HG03139 (cell line): ENCODE measurements around the gene KCNE4.

Source experiments
- ATAC-seq: cut with Tn5 transposase; IDR thresholded peaks from one replicate; pipeline ENCODE4 v1.9.1; 2021; ENCODE audit not compliant: unreplicated experiment

KCNE4 gene, protein sequence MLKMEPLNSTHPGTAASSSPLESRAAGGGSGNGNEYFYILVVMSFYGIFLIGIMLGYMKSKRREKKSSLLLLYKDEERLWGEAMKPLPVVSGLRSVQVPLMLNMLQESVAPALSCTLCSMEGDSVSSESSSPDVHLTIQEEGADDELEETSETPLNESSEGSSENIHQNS

DNA sequence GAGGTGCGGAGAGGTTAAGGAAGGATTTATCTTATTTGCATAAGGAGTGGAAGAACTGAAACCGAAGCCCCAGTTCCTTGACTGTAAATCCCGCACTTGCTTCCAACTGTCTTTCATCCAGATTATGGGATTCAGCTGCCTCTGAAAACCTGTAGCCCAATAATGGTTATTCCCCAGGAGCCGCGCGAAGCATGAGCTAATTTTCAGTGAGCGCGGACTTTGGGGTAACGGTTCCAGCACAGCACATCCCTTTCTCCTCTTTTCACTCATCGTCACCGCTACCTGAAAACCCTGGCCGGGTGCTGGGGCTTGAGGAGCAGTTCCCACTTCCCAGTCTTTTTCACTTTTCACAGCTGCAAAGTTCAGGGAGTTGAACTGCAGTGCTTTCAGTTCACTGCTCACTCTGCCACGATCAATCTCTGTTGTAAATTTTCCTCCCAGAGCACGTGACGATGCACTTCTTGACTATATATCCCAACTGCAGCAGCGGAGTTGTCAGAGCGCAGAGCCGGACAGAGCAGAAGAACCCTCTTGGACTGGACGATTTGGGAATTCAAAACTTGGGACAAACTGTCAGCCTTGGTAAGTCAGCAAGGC lies at the start of gene KCNE4:
Gene KCNE4 (plus strand): TSS at position 498 of the 597 bp plus-strand sequence. CDS start 641 bp downstream, outside the sequence.
- no peak for ATAC-seq

DNA sequence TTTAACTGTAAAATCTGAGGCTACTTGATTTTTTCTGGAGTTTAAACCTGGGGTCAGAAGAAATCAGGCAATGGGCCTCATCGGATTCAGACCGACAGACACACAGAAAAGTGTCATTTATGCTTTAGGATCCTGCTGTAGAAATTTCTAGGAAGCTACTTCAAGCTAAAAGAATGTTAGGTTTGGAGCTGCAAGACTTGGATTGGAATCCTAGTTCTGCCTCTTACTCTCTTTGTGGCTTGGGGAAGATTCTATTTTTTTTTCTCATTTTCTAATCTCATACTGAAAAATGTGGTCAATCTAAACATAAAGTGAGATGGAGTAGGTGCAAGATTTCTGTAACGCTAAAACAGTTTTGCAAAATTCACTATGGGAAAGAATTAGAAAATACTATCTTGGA lies 48.8 kb upstream of the KCNE4 start:
- no peak for ATAC-seq

DNA sequence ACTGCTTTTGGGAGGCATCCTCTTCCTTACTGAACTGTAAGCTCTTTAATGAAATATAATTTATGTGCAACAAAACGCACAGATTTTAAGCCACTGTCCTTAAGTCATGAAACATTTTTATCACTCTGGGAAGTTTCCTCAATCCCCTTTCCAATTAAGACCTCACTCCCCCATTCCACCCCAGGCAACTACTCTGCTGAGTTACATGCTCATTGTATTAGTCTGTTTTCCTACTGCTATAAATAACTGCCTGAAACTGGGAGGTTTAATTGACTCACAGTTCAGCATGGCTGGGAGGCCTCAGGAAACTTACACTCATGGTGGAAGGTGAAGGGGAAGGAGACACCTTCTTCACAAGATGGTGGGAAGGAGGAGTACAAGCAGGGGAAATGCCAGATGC lies 46.5 kb upstream of the KCNE4 start:
- ATAC-seq = no peak

DNA sequence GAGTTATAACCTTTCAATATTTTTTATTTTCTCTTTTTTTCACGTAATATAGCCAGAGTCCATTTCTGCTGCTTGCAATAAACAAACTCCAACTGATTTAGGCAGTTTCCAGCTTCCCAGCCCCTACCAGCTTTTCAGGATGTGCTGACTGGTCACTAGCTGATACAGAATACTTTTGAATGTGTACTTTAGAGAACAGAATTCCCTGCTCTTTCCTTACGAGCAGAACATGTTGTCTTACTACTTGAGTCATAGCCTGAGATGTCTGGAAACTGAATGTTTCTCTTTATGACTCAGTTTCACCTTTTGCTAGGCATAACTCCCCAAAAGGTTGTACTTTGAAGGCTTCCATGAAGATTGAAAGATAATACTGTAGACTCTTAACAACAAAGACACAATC lies 44.5 kb upstream of the KCNE4 start:
- no peak for ATAC-seq

DNA sequence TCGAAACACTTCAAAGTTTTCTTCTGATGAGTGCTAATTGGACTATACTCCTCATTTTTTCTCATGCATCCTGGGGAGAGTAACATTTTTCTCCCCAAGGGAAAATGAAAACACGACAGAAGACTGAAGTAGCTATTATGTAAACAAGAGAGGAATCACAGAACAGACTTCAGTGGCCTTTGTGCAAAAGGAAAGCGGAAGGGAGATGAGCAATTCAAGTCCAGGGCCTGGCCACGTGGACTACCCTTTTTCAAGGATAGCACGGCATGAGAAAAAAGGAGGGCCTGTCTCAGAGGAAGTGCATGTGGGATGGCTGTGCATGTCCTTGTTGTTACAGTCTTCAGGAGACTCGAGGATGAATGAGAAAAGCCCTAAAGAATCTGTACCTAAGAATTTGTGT lies 43.8 kb upstream of the KCNE4 start:
- no peak for ATAC-seq

DNA sequence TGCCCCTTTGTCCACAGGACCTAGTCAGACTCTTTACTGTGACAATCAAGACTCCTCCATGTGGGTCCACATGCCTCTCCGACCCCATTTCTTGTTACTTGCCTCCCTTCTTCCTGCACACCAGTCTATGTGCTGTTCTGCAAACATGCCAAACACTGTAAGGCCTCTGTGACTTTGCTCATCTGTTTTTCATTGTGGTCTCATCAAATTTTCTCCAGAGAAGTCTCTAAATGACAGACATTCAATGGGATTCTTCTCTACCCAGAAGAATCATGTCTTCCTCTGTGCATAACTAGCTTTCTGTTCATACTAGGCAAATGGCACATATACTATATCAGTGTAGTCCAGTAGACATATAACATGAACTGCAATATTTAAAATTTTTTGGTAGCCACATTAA lies 43.0 kb upstream of the KCNE4 start:
- no peak for ATAC-seq

DNA sequence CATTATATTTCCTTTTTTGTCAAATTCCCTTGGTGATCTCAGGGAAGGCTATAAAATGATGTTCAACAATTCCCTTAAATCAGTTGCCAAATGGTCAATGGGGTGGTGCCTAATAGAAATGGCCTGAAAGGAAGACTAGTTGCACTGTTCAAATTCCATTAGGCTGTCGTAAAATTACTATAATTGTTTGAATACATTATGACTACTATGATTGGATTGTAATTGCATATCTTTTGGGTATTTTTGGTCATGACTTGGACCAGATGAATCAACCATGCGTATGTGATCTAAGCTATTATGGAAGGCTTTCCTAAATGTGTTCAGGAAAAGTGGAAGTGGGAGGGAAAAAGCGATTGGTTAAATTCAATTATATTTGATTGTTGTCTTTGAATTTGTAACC lies 41.3 kb upstream of the KCNE4 start:
- no peak for ATAC-seq

DNA sequence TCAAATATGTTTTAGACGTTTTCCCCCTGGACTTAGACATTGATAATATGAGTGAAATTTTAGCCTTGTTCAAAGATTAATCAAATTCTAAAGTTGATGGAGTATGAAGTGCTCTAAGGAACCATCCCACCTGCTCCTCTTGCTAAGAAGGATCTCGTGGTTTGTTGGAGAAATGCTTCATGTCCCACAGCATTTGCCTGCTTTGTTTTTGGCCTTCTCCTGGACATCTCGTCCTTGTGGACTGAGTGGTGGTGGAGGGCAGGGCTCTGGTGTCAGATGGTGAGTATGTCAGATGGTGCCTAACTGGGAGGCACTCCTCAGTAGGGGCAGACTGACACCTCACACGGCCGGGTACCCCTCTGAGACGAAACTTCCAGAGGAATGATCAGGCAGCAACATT lies 39.7 kb upstream of the KCNE4 start:
- no peak for ATAC-seq

DNA sequence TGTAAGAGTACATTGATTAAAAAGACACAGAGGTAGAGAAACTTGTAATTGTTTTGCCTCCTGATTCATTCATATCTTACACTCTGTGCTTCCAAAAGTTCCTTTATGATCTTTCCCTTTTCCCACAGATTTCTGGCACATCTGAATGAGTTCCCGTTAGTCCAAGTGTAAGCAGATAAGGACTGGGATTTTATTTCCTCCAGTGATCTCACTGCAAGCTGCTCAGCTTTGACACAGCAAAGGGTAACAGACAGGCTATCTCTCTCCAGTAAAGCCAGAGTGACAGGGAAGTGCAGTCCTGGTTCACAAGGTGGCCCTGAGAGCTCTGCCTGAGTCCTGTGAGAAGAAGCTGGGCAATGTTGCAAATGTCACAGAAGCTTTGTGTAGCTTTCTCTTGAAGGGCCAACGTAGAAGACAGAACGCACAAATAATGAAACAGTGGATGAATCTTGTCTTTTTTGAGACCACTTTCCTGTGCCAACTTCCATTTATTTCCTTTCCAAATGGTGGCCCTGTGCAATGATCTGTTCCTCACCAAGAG lies 32.5 kb upstream of the KCNE4 start:
- no peak for ATAC-seq

DNA sequence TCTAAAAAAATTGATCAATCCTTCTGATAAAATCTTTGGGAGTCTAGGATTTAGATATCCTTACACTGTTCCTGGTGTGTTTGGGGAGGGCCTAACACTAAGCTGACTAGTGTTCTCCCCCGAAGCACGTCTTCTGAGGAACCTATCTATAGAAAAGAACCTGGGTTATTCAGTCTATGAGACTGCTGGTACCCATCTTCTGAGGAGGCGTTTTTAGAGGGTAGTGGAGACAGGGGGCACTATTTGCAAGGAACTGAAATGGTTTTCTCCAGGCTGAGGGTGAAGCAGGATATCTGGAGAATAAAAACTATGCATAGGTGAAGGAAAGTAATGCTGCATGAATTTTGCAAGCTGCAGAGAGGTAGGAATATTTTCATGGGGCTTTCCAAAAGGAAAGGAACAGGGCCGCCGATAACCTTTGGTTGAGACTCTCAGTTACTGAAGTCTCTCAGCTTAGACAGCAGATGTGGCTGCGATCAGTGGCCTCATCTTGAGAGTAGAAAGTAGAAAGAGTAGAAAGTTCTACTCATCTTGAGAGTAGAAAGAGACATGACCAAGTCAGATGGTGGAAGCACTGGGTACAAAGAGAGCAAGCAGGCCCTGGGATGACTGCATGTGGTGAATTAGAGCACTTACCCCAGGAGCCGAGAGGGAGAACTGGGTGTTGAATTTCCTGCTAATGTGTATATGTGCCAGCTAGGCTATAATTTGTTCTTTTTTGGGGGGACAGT lies 31.8 kb upstream of the KCNE4 start:
- ATAC-seq = peak; percentile 86

DNA sequence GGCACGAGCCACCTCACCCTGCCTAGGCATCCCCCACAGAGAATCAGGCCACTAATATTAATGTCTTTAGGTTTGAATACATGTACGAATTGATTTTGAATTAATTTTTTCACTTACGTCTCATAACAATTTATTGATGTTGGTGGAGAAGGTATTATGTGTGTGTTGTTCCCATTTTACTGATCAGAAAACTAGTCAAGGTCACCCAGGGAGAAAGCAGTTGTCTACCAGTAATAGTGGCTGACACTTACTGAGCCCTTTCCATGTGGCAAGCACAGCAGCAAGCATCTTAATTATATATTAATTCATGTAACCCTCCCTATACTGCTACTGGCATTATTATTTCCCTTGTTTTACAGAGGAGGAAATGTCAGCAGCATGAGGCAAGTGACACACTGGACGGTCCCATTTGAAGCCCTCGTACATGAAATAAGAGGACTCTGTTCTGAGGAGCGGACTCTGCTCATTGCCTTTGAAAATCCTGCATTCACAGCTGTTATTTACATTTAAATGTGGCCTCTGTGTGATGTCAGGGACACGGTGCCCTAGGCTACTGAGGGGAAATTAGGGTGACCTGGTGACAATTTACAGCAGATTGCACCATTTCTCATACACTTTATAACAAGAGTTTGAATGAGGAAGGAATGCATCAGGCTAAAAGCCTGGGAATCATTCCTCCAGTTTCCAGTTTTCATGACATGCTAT lies 30.9 kb upstream of the KCNE4 start:
- no peak for ATAC-seq

DNA sequence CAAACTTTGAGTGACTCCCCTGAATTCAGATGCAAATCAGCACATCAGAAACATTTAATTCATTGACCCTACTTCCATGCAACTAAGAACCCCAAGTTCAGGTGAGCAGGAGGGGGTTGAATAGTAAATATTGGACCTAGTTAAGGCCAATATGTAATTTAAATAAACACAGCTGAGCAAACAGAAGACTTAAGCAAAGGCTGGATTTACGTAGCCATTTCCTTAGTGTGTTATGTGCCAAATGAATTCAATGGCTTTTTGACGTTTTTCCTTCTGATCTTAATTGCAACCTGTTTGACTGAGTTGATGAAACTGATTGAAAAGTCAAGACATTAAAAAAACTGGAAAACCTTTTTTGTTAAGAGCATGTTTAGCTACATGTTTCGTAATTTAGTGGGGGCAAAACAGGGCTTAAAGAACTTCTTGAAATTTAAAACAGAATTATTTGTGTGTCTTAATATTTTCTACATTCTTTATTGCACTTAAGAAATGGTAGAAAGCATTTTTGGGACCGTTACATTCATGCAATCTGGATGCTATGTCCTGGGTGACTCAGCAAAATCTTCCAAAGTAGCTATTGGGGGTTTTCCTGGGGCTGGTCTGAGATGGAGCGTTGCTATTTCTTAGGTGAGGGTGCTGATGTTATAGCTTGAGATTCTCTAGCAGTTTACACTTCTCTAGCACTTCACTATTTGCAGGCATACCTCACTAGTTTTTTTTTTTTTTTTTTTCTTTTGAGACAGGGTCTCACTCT lies 25.5 kb upstream of the KCNE4 start:
- ATAC-seq = no peak

DNA sequence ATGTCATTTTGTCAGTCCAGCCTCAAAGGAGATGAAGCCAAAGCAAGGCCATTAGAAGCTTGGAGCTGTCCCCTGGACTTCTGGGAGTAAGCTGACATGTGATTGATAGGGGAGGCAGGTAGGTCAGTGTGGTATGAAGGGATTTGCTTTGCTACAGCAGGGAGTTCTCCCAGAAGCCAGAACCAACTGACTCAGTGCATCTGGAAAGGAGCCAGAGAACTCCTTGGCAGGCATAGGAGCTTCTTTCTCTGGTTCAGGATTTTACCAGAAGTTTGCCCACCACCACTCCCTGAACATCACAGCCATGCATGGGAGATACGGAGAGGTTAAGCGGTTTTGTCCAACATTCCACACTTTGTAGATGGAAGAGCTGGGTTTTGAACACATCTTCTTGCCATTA lies 24.5 kb upstream of the KCNE4 start:
- ATAC-seq = no peak

DNA sequence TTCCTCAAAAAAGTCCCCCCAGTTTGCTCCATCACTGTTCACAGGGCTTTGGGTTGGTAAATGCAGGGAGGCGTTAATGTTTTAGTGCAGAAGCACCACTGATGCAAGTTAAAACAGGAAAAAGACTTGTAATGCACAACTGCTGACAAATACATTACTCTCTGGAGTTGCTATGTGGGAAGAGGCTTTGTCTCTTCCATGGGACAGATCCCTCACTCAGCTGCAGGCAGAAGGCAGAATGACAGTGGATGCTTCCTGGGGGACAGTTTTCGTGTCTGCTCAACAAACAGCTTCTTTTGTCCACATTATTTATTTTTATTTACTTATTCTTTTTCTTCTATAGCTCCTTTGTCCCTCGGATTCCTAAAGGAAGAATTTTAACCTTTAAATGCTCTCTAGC lies 22.7 kb upstream of the KCNE4 start:
- ATAC-seq = no peak

DNA sequence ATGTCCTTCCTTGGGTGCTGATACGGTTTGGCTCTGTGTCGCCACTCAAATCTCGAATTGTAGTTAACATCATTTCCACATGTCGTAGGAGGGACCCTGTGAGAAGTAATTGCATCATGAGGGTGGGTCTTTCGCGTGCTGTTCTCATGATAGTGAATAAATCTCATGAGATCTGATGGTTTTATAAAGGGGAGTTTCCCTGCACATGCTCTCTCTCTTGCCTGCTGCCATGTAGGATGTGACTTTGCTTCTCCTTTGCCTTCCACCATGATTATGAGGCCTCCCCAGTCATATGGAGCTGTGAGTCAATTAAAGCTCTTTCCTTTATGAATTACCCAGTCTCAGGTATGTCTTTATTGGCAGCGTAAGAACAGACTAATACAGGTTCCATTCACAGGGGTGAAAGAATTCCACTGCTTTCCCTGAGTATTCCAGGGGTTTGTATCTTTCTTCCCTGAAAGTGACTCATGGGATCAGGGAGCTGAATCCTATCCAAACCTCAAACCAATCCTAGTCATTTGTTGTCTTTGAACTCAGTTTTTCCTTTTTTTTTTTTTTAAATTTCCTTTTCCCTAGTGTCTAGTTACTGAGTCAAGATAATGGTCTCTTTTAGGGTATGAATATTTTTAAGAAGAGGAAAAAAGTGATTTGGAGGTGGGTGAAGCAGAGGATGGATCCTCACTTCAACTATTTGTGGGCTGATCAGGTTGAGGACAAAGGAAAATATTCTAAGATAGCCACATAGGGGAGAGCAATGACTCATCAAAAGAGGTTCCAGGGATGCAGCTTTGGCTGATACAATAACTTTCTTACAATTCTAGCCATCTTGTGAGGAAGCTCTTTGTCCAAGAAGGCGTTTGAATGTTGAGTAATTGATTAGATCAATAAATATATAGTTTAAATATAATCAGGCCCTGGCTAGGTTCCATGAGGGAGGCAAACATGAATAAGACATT lies 19.5 kb upstream of the KCNE4 start:
- ATAC-seq = no peak

DNA sequence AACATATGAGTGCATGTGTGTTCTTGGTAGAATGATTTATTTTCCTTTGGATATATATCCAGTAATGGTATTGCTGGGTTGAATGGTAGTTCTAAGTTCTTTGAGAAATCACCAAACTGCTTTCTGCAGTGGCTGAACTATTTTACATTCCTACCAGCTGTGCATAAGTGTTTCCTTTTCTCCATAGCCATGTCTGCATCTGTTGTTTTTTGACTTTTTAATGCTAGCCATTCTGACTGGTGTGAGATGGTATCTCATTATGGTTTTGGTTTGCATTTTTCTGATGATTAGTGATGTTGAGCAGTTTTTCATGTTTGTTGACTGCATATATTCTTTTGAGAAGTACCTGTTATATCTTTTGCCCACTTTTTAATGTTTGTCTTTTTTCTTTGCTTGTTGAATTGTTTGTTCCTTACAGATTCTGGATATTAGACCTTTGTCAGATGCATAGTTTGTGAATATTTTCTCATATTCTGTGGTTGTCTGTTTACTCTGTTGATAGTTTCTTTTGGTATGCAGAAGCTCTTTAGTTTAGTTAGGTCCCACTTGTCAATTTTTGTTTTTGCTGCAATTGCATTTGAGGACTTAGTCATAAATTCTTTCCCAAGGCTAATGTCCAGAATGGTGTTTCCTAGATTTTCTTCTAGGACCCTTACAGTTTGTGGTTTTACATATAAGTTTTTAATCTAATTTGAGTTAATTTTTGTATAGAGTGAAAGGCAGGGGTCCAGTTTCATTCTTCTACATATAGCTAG lies 17.6 kb upstream of the KCNE4 start:
- no peak for ATAC-seq

DNA sequence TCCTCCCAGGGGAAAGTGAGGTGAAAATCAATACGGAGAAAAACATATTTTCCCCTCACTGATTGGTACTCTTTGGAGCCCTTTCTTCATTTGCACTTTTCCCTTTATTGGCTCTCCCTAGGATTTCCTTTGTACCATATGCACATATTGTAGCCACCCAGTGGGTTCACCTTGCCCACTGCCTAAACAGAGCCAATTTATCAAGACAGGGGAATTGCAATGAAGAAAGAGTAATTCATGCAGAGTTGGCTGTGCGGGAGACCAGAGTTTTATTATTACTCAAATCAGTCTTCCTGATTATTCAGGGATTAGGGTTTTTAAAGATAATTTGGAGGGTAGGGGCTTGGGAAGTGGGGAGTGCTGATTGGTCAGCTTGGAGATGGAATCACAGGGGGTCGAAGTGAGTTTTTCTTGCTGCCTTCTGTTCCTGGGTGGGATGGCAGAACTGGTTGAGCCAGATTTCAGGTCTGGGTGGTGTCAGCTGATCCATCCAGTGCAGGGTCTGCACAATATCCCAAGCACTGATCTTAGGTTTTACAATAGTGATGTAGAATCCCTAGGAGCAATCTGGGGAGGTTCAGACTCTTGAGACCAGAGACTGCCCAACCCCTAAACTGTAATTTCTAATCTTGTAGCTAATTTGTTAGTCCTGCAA lies 15.1 kb upstream of the KCNE4 start:
- ATAC-seq = no peak

DNA sequence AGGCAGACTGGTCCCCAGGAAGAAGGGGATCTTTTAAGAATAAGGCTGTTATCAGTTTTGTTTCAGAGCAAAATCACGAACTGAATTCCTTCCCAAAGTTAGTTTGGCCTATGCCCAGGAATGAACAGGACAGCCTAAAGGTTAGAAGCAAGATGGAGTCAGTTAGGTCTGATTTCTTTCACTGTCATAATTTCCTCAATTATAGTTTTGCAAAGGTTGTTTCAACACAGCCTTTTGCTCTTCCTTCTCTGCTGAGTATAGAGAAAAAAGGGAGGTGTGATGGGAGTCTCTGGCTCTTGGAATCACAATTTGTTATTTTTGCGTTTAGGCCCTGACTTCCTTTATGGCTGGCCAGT lies 14.6 kb upstream of the KCNE4 start:
- no peak for ATAC-seq

DNA sequence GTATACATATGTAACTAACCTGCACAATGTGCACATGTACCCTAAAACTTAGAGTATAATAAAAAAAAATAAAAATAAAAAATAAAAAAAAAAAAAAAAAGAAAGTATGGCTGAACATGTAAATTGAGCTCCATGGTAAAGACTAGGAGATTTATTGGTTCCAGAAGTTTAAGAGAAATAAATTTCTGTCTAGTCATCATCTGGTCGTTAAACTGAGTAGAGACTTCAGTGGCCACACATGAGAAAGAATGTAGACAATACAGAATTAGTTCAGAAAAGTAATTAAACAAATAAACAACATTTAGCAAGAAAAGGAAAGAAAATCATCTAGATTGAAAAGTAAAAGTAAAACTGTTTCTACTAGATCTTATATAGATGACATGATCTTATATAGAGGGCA lies 12.4 kb upstream of the KCNE4 start:
- ATAC-seq = no peak
